ENCODE data around the gene DNAI4.
"Not testable (repeated sequence)": the region's sequence is repeated elsewhere in the genome, so short reads cannot be mapped to it uniquely, and the experiment has no call there.

The DNAI4 gene

GRCh38 chr1:66876664-66877063 is 48.0 kb downstream of the DNAI4 start:
- Histone ChIP-seq H3K4me3 (ENCODE audit: low read length) (no peak overlapping the region), H2AFZ (ENCODE audit: low read depth, low read length) (no peak overlapping the region), H3K9ac (ENCODE audit: low read length) (no peak overlapping the region), H3K79me2 (ENCODE audit: low read length) (no peaks in the 10 kb centered on the region), H3K27me3 (ENCODE audit: low read depth, low read length) (no peaks in the 10 kb centered on the region), H3K4me2 (ENCODE audit: low read length) (no peak overlapping the region), H3K4me1 (ENCODE audit: low read length) (no peaks in the 10 kb centered on the region), H3K9me3 (ENCODE audit: insufficient read depth, low read length) (no peaks in the 10 kb centered on the region), H4K20me1 (ENCODE audit: insufficient read depth, low read length) (no peaks in the 10 kb centered on the region), H3K27ac (ENCODE audit: low read length) (no peak overlapping the region), H3K36me3 (replicated peaks; ENCODE audit: low read depth, low read length) (no peaks in the 10 kb centered on the region)
- TF ChIP-seq EZH2phosphoT487 (IDR thresholded peaks at IDR 0.05; ENCODE audit: low read depth): no peak
- TF ChIP-seq, protein P1, sequence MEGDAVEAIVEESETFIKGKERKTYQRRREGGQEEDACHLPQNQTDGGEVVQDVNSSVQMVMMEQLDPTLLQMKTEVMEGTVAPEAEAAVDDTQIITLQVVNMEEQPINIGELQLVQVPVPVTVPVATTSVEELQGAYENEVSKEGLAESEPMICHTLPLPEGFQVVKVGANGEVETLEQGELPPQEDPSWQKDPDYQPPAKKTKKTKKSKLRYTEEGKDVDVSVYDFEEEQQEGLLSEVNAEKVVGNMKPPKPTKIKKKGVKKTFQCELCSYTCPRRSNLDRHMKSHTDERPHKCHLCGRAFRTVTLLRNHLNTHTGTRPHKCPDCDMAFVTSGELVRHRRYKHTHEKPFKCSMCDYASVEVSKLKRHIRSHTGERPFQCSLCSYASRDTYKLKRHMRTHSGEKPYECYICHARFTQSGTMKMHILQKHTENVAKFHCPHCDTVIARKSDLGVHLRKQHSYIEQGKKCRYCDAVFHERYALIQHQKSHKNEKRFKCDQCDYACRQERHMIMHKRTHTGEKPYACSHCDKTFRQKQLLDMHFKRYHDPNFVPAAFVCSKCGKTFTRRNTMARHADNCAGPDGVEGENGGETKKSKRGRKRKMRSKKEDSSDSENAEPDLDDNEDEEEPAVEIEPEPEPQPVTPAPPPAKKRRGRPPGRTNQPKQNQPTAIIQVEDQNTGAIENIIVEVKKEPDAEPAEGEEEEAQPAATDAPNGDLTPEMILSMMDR (IDR thresholded peaks at IDR 0.05; ENCODE audit: low read depth, low read length): no peak

- TF ChIP-seq EZH2phosphoT487 (IDR thresholded peaks at IDR 0.05; ENCODE audit: low read depth): no peak
- TF ChIP-seq, protein P1 (IDR thresholded peaks at IDR 0.05; ENCODE audit: low read depth, low read length): no peak
- no peaks in the 10 kb centered on the region for H3K4me1 ChIP-seq (ENCODE audit: low read length)
- H3K27me3 ChIP-seq (ENCODE audit: low read depth, low read length): no peaks in the 10 kb centered on the region
- no peak overlapping the region for H3K4me2 ChIP-seq (ENCODE audit: low read length)
- H4K20me1 ChIP-seq (ENCODE audit: insufficient read depth, low read length): no peaks in the 10 kb centered on the region
- no peaks in the 10 kb centered on the region for H3K36me3 ChIP-seq (replicated peaks; ENCODE audit: low read depth, low read length)
- no peaks in the 10 kb centered on the region for H3K9me3 ChIP-seq (ENCODE audit: insufficient read depth, low read length)
- H3K79me2 ChIP-seq (ENCODE audit: low read length): no peaks in the 10 kb centered on the region
- H3K4me3 ChIP-seq (ENCODE audit: low read length): no peak overlapping the region
- H3K9ac ChIP-seq (ENCODE audit: low read length): no peak overlapping the region
- H2AFZ ChIP-seq (ENCODE audit: low read depth, low read length): no peak overlapping the region
- no peak overlapping the region for H3K27ac ChIP-seq (ENCODE audit: low read length)
Observed at GRCh38 chr1:66873111-66873510, 51.5 kb downstream of the DNAI4 start.

DNA sequence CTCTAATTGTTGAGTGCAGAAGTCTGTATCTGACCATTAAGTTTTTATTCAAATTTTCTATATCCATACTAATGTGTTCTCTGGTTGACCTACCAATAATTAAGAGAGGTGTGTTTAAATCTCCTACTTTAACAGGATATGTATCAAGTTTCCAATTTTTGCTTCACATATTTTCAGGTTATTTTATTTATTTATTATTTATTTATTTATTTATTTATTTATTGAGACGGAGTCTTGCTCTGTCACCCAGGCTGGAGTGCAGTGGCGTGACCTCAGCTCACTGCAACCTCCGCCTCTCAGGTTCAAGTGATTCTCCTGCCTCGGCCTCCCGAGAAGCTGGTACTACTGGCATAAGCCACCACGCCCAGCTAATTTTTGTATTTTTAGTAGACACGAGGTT is 52.6 kb downstream of the DNAI4 start:
- not testable (repeated sequence) for H3K4me3 ChIP-seq (ENCODE audit: low read length); H3K27ac ChIP-seq (ENCODE audit: low read length); H4K20me1 ChIP-seq (ENCODE audit: insufficient read depth, low read length); H2AFZ ChIP-seq (ENCODE audit: low read depth, low read length); H3K9ac ChIP-seq (ENCODE audit: low read length); H3K4me2 ChIP-seq (ENCODE audit: low read length); H3K27me3 ChIP-seq (ENCODE audit: low read depth, low read length); H3K9me3 ChIP-seq (ENCODE audit: insufficient read depth, low read length); H3K4me1 ChIP-seq (ENCODE audit: low read length); H3K79me2 ChIP-seq (ENCODE audit: low read length); H3K36me3 ChIP-seq (replicated peaks; ENCODE audit: low read depth, low read length)

DNA sequence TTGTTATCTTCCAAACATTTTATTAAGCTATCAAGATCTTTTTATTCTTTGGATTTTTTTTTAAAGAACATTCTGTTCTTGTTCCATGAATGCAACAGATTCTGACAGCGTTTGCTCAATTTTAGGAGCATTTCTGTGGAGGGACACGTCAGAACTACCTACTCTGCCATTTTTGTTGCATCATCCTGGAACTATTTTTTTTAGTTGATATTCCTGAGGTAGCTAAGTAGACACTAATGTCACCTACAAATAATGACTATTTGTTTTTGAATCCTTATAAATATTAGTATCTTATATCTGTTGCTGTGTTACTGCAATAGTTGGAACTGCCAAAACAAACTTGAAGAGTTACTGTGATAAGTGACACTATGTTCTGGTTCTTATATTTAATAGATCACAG is 57.2 kb downstream of the DNAI4 start:
- no peak overlapping the region for H2AFZ ChIP-seq (ENCODE audit: low read depth, low read length)
- H3K9me3 ChIP-seq (ENCODE audit: insufficient read depth, low read length): no peaks in the 10 kb centered on the region
- no peak overlapping the region for H3K4me2 ChIP-seq (ENCODE audit: low read length)
- no peaks in the 10 kb centered on the region for H3K36me3 ChIP-seq (replicated peaks; ENCODE audit: low read depth, low read length)
- no peaks in the 10 kb centered on the region for H4K20me1 ChIP-seq (ENCODE audit: insufficient read depth, low read length)
- H3K27ac ChIP-seq (ENCODE audit: low read length): no peak overlapping the region
- no peak overlapping the region for H3K4me3 ChIP-seq (ENCODE audit: low read length)
- no peaks in the 10 kb centered on the region for H3K4me1 ChIP-seq (ENCODE audit: low read length)
- TF ChIP-seq, protein P1 (IDR thresholded peaks at IDR 0.05; ENCODE audit: low read depth, low read length): no peak
- no peak for TF ChIP-seq EZH2phosphoT487 (IDR thresholded peaks at IDR 0.05; ENCODE audit: low read depth)
- H3K27me3 ChIP-seq (ENCODE audit: low read depth, low read length): no peaks in the 10 kb centered on the region
- H3K9ac ChIP-seq (ENCODE audit: low read length): no peak overlapping the region
- H3K79me2 ChIP-seq (ENCODE audit: low read length): no peaks in the 10 kb centered on the region

GRCh38 chr1:66860529-66860928 is 64.1 kb downstream of the DNAI4 start:
- Histone ChIP-seq H3K4me1 (ENCODE audit: low read length) (no peaks in the 10 kb centered on the region), H3K36me3 (replicated peaks; ENCODE audit: low read depth, low read length) (no peaks in the 10 kb centered on the region), H3K9me3 (ENCODE audit: insufficient read depth, low read length) (no peaks in the 10 kb centered on the region), H3K4me3 (ENCODE audit: low read length) (no peak overlapping the region), H3K9ac (ENCODE audit: low read length) (no peak overlapping the region), H4K20me1 (ENCODE audit: insufficient read depth, low read length) (no peaks in the 10 kb centered on the region), H3K27me3 (ENCODE audit: low read depth, low read length) (no peaks in the 10 kb centered on the region), H2AFZ (ENCODE audit: low read depth, low read length) (no peak overlapping the region), H3K79me2 (ENCODE audit: low read length) (no peaks in the 10 kb centered on the region), H3K27ac (ENCODE audit: low read length) (no peak overlapping the region), H3K4me2 (ENCODE audit: low read length) (no peak overlapping the region)
- TF ChIP-seq, protein P1 (IDR thresholded peaks at IDR 0.05; ENCODE audit: low read depth, low read length): no peak
- no peak for TF ChIP-seq EZH2phosphoT487 (IDR thresholded peaks at IDR 0.05; ENCODE audit: low read depth)

Data from OCI-LY3 (cell line).